HG02884 (cell line): ENCODE measurements around the gene WDR83.
"Not testable (repeated sequence)": the region's sequence is repeated elsewhere in the genome, so short reads cannot be mapped to it uniquely, and the experiment has no call there.

Source experiments
- ATAC-seq: cut with Tn5 transposase; IDR thresholded peaks from one replicate; pipeline ENCODE4 v1.9.1; 2021; ENCODE audit warnings: mild to moderate bottlenecking, moderate library complexity; ENCODE audit not compliant: unreplicated experiment

Gene WDR83

GRCh38 chr19:12681074-12681987 is 14.7 kb downstream of the WDR83 start, which contains the start of gene DHPS:
DHPS (minus strand) TSS chr19:12681880; CDS start chr19:12681766, 114 bp downstream.
- peak; percentile 54 for ATAC-seq

GRCh38 chr19:12685831-12686230 is 19.2 kb downstream of the WDR83 start:
- ATAC-seq = no peak

GRCh38 chr19:12687496-12688196 is 21.0 kb downstream of the WDR83 start, which contains the start of gene GNG14:
GNG14 (plus strand) TSS chr19:12687998; CDS start chr19:12688049, 51 bp downstream.
- no peak for ATAC-seq

- no peak for ATAC-seq
Observed at GRCh38 chr19:12689012-12689411, 22.4 kb downstream of the WDR83 start.

- ATAC-seq = no peak
Observed at GRCh38 chr19:12689581-12690216, 23.1 kb downstream of the WDR83 start.

- no peak for ATAC-seq
Observed at GRCh38 chr19:12692960-12693359, 26.4 kb downstream of the WDR83 start.

GRCh38 chr19:12694641-12695040 is 28.0 kb downstream of the WDR83 start:
- ATAC-seq = no peak

GRCh38 chr19:12695096-12695495 is 28.5 kb downstream of the WDR83 start:
- ATAC-seq = no peak

- no peak for ATAC-seq
Observed at GRCh38 chr19:12695514-12695913, 28.9 kb downstream of the WDR83 start.

GRCh38 chr19:12695997-12696365 is 29.4 kb downstream of the WDR83 start:
- ATAC-seq = peak; percentile 15

- ATAC-seq = peak; percentile 79
Observed at GRCh38 chr19:12696366-12697335, 30.0 kb downstream of the WDR83 start, which contains the start of gene FBXW9. FBXW9 (minus strand) TSS chr19:12696631; CDS start chr19:12696581, 50 bp downstream.

- ATAC-seq = not testable (repeated sequence)
Observed at GRCh38 chr19:12697425-12697824, 30.8 kb downstream of the WDR83 start.

- no peak for ATAC-seq
Observed at GRCh38 chr19:12698138-12698537, 31.5 kb downstream of the WDR83 start.

GRCh38 chr19:12701596-12702282 is 35.1 kb downstream of the WDR83 start:
- ATAC-seq = no peak

- no peak for ATAC-seq
Observed at GRCh38 chr19:12703046-12703445, 36.4 kb downstream of the WDR83 start.

- ATAC-seq = no peak
Observed at GRCh38 chr19:12705169-12705568, 38.6 kb downstream of the WDR83 start.

- ATAC-seq = no peak
Observed at GRCh38 chr19:12705654-12706331, 39.2 kb downstream of the WDR83 start.

- ATAC-seq = no peak
Observed at GRCh38 chr19:12706332-12706718, 39.7 kb downstream of the WDR83 start.

- ATAC-seq = no peak
Observed at GRCh38 chr19:12708641-12709040, 42.0 kb downstream of the WDR83 start.
